SJCRH30 (cell line): ENCODE measurements around the gene PLAAT1. TPM values are rescaled to one million over a fixed set of nuclear protein-coding genes. Genes with fewer than 3 reads are reported as not detected.

Experiments used
- DNase-seq, 2 experiments: peaks; one replicate each; pipeline ENCODE4 v3.0.0-alpha.2; 2015 to 2020
- H3K27ac ChIP-seq: fragments of 250-450 bp; sonication (Bioruptor Pico); 2 replicates; pipeline ENCODE4 v1.5.1; 2020; ENCODE audit warnings: mild to moderate bottlenecking, moderate library complexity
- H3K27me3 ChIP-seq: fragments of 250-450 bp; sonication (Bioruptor Pico); 2 replicates; pipeline ENCODE4 v1.5.1; 2020; ENCODE audit warnings: mild to moderate bottlenecking, moderate library complexity
- H3K36me3 ChIP-seq: fragments of 250-450 bp; sonication (Bioruptor Pico); 2 replicates; pipeline ENCODE4 v1.5.1; 2020; ENCODE audit warnings: mild to moderate bottlenecking, moderate library complexity
- H3K4me1 ChIP-seq: fragments of 250-450 bp; sonication (Bioruptor Pico); 2 replicates; pipeline ENCODE4 v1.5.1; 2020; ENCODE audit warnings: mild to moderate bottlenecking, moderate library complexity
- H3K4me3 ChIP-seq: fragments of 250-450 bp; sonication (Bioruptor Pico); 2 replicates; pipeline ENCODE4 v1.5.1; 2020; ENCODE audit warnings: mild to moderate bottlenecking, moderate library complexity
- H3K9me3 ChIP-seq: fragments of 250-450 bp; sonication (Bioruptor Pico); replicated peaks from 2 replicates; pipeline ENCODE4 v1.5.1; 2020; ENCODE audit warnings: mild to moderate bottlenecking, moderate library complexity
- total RNA-seq: library from RNA; depleted of rRNA; stranded (reverse); fragments of >200 nt; shearing (Covaris generic); gene quantifications from 2 replicates; pipeline ENCODE4 v1.2.3, GENCODE V29; 2014; rRNA removed

The PLAAT1 gene
- total RNA-seq, 1 experiment from 2014 or later, result 27.1 TPM

- no peak overlapping the region for H3K27ac ChIP-seq
- H3K9me3 ChIP-seq, result no peaks in the 10 kb centered on the region; the same call in 1 of the 2 replicates
- H3K27me3 ChIP-seq, result no peaks in the 10 kb centered on the region
- no peaks in the 10 kb centered on the region for H3K4me1 ChIP-seq
- no peaks in the 10 kb centered on the region for H3K36me3 ChIP-seq
- no peak for DNase-seq
- H3K4me3 ChIP-seq, result no peak overlapping the region
Measured at GRCh38 chr3:193292386-193292785, 51.4 kb downstream of the PLAAT1 start.

DNA sequence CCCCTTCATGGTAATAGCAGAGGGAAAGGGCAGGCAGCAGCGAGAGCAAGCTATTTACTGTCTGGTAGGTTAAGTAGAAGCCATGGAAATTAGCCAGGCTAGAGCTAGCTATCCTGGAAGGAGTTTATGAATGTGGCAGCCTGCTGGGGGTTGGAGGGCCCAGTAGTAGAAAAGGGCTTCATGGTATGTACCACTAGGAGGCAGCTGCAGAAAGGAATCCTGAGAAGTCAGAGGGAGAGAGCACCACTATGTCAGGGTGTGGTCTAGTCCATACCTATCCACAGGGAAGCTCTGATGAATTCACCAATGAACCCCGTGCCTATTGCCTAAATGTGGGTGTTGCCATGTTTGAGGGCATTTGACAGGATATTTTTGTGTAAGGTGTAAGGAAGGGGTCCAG lies 55.0 kb downstream of the PLAAT1 start:
- no peaks in the 10 kb centered on the region; the same call in 1 of the 2 replicates for H3K9me3 ChIP-seq

DNA sequence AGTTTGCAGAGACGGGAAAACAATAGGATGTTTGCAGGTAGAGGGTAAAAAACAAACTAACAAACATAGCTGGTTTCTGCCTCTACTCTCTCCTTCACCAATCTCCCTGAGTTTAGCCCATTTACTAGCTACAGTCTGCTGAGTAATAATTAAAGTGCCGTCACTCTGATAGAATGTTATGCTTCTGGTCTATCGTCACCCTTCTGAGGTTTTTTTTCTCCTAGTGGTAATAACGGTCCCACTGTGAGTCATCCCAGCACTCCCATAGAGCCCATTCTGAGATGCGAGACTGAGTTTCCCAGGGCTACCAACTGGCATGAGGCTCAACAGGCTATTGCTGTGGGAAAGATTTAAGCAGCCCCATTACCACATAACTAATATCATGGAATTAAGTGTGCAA lies 56.4 kb downstream of the PLAAT1 start:
- no peaks in the 10 kb centered on the region for H3K4me1 ChIP-seq
- DNase-seq, result no peak
- H3K27ac ChIP-seq, result no peak overlapping the region
- no peak overlapping the region for H3K4me3 ChIP-seq
- no peaks in the 10 kb centered on the region; the same call in 1 of the 2 replicates for H3K9me3 ChIP-seq
- H3K27me3 ChIP-seq, result no peaks in the 10 kb centered on the region
- no peaks in the 10 kb centered on the region for H3K36me3 ChIP-seq

More for the DNA sequence above, 55.0 kb downstream of the PLAAT1 start:
- Histone ChIP-seq H3K36me3 (no peaks in the 10 kb centered on the region), H3K4me3 (no peak overlapping the region), H3K27me3 (no peaks in the 10 kb centered on the region), H3K4me1 (no peaks in the 10 kb centered on the region), H3K27ac (no peak overlapping the region)
- no peak for DNase-seq

DNA sequence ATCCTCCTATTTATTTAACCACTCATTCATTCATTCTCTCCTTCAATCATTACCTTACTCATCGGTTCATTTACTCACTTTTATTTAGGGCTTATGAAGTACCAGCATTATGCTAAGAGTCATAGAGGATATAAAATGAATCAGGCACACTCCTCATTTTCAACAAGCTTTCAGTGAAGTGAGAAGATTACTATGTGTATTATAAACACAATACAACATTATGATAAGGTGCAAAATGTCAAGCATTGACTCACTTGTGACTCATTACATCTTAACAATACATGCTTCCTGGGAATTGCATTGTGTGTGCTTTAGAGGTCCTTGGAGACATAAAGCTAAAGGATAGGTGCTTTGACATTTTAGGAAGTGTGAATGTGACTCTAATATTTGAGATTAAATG lies 60.4 kb downstream of the PLAAT1 start:
- no peak for DNase-seq
- Histone ChIP-seq H3K4me1 (no peaks in the 10 kb centered on the region), H3K36me3 (no peaks in the 10 kb centered on the region), H3K4me3 (no peak overlapping the region), H3K27me3 (no peaks in the 10 kb centered on the region), H3K27ac (no peak overlapping the region), H3K9me3 (no peaks in the 10 kb centered on the region; the same call in 1 of the 2 replicates)

DNA sequence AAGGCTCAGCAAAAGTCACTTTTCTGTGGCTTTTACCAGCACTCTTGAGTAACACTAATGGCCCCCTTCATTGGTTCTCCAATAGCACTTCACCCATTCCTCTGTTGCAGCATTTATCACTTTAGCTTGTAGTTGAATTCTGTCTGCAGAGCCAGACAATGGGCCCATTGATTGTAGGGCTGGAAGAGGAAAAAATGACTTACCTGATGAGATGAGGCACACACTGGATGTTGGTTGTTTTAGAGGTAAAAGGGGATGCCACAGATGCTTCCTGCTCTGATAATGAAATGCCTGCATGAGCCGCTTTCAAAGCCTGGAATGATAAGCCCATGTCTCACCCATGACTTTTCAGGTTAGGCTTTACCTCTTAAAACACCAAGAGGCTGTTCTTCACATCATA lies 64.3 kb downstream of the PLAAT1 start:
- no peaks in the 10 kb centered on the region for H3K4me1 ChIP-seq
- no peaks in the 10 kb centered on the region for H3K27me3 ChIP-seq
- H3K36me3 ChIP-seq, result no peaks in the 10 kb centered on the region
- DNase-seq, result no peak
- H3K4me3 ChIP-seq, result no peak overlapping the region
- H3K27ac ChIP-seq, result no peak overlapping the region
- no peaks in the 10 kb centered on the region for H3K9me3 ChIP-seq

DNA sequence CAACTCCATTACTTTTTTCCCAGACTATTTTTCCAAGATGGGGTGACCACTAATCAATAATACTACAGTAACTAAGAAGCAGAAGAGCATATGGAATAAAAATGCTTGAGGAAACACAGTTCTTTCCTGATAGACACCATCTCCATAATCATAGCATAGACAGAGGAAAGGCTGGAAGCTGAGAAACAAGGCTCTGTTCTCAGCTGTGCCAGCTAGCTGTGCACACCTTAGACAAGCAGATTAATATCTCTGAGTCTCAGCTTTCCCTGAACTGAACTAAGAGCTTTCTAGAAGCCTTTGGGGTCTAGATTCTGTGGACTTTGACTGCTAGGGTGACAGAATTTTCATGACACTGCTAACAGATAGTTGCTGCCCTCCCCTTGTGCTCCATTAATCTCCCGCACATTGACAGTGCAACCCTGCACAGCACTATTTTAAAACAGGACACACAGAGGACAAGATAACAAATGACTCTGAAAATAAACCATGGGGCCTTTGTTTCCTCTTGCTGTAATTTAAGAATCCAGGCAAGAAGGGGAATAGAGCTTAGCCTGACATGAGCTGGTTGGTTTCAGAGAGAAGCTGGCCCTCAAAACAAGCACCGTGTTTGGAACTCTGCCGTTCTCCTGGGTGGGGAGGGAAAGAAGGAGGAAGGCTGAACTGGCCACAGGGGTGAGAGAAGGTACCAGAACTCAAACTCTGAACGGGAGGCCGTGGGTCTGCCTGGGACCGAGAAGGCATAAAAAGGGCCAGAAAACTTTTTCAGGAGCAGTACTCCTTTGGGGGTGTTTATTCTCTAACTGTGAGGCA lies 70.1 kb downstream of the PLAAT1 start:
- H3K9me3 ChIP-seq, result no peaks in the 10 kb centered on the region
- no peak for DNase-seq
- no peak overlapping the region for H3K4me3 ChIP-seq
- no peaks in the 10 kb centered on the region for H3K4me1 ChIP-seq
- no peak overlapping the region for H3K27ac ChIP-seq
- H3K27me3 ChIP-seq, result no peaks in the 10 kb centered on the region
- no peaks in the 10 kb centered on the region for H3K36me3 ChIP-seq

DNA sequence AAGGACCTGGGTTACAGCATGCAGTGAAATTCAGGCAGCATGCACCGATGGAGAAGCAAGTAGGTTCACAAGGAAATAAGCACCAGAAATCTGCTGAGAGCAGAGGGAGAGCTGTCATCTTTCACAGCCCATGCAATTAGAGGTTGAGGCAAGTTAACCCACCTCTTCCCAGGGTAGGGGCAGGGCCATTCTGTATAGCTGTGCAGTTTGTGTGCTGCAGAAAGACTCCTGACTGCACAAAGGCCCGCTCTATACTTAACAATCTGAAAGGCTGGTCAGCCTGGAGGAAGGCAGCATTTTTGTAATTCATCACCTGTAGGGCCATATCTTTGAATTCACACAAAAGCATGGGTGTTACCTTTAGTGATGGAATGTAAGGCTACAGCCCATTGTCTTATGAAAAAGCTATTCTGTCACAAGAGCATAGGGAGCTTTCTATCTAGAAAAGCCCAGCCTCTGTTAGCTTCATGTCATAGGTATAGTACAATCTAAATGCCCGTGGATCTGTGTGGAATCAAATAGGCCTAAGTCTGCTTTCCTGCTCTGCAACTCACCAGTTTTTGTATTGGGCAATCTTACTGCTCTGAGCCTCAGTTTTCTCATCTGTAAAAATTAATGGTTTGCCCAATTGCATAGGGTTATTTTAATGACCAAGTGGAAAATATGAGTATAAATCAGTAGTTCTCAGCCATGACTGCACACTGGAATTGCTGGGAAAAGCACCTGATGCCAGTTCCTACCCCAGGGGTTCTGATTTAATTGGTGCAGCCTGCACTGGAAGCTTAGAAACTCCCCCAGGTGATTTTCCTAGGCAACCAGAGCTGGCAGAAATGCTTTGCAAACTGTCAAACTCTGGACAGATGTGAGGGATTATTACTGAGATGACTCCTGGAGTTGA lies 72.3 kb downstream of the PLAAT1 start:
- no peak overlapping the region for H3K27ac ChIP-seq
- H3K27me3 ChIP-seq, result no peaks in the 10 kb centered on the region
- H3K9me3 ChIP-seq, result no peaks in the 10 kb centered on the region
- no peak overlapping the region for H3K4me3 ChIP-seq
- DNase-seq, result no peak
- H3K4me1 ChIP-seq, result peaks cover 4% of the 10 kb centered on the region; the same call in 1 of the 2 replicates
- no peaks in the 10 kb centered on the region for H3K36me3 ChIP-seq

GRCh38 chr3:193314161-193314560 lies 73.1 kb downstream of the PLAAT1 start:
- DNase-seq, result no peak
- Histone ChIP-seq H3K9me3 (no peaks in the 10 kb centered on the region), H3K36me3 (no peaks in the 10 kb centered on the region), H3K27ac (no peak overlapping the region), H3K4me1 (peaks cover 7% of the 10 kb centered on the region; the same call in 1 of the 2 replicates), H3K4me3 (no peak overlapping the region), H3K27me3 (no peaks in the 10 kb centered on the region)

DNA sequence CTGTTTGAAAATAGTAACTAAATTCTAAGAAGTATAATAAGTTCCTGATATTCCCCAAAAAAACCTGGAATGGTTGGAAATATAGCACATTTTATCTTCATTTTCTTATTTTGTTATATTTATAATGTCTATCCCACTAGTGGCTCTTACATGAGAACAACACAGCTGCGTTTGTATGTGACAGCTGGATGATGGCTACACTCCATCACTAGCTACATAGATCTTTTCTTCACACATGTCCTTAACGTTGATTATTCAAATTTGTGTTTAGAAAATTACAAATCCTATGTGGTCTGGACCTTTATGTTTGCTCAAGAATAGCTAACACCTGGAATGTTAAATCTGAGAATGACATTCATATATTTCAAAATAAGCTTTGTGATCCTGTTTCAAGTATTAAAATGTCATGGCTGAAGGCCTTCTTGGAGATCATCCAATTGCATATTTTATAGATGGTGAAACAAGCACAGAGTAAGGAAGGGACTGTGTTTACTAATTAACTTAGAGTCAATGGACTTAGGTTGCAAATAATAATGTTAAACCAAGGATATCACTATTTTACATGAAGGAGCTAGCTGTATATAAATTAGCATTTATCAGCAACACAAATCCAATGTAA lies 76.8 kb downstream of the PLAAT1 start:
- Histone ChIP-seq H3K36me3 (no peaks in the 10 kb centered on the region), H3K27me3 (no peaks in the 10 kb centered on the region), H3K4me3 (no peak overlapping the region), H3K9me3 (no peaks in the 10 kb centered on the region), H3K4me1 (peaks cover 7% of the 10 kb centered on the region; the same call in 1 of the 2 replicates), H3K27ac (no peak overlapping the region)
- DNase-seq, result peak in 1 of 2 experiments; percentile 20

Other genes starting within 250 kb of the PLAAT1 start
- 0.03 and 0.06 TPM in 2 replicates for gene ATP13A5, start 137.5 kb downstream of the PLAAT1 start, total RNA-seq